GM12878 (cell line): ENCODE data around the gene RASL12. TPM values are rescaled to one million over a fixed set of nuclear protein-coding genes. Genes with fewer than 3 reads are reported as not detected.
A peak's percentile ranks its signal among the peaks of the same experiment; 100 is the strongest.

Source experiments
- ATAC-seq: fragments of 200-7000 bp; cut with Tn5 transposase; 3 replicates; pipeline ENCODE4 v1.9.1; 2020; ENCODE audit warnings: mild to moderate bottlenecking, moderate library complexity
- BruUV-seq: library from RNA; stranded (reverse); fragments of 400-500 nt; replicated peaks from 2 replicates; lab custom pipeline; 2021; lab: Mats Ljungman, UMichigan
- CTCF ChIA-PET: fragments of 300-600 bp; sonication (Branson Sonifier 250); formaldehyde crosslinking; extraction: SDS; loops from one replicate; lab custom pipeline; 2021; ENCODE audit warnings: inconsistent platforms; lab: Yijun Ruan, JAX
- POLR2A ChIA-PET: fragments of 350-600 bp; formaldehyde crosslinking; extraction: SDS; loops from one replicate; lab custom pipeline; 2021; ENCODE audit warnings: inconsistent platforms; lab: Charles Lee
- RAD21 ChIA-PET: fragments of 300-600 bp; sonication (Branson Sonifier 250); formaldehyde crosslinking; loops from one replicate; lab custom pipeline; 2023; ENCODE audit warnings: antibody characterized with exemption; ENCODE audit not compliant: unreplicated experiment; lab: Charles Lee
- SMC1A ChIA-PET: fragments of 300-600 bp; sonication (Branson Sonifier 250); formaldehyde crosslinking; loops from one replicate; lab custom pipeline; 2023; ENCODE audit not compliant: unreplicated experiment, uncharacterized antibody; lab: Charles Lee
- DNase-seq: peaks from one replicate; pipeline ENCODE4 v3.0.0-alpha.2; 2011; ENCODE audit warnings: low read depth, low spot score
- FAIRE-seq: peaks from 3 replicates; lab custom pipeline; 2011; peaks lifted over from hg19 to GRCh38; lab: Jason Lieb, UNC
- H2AFZ ChIP-seq: 2 replicates; pipeline ENCODE4 v1.6.0; 2011; ENCODE audit warnings: low read depth, low read length, control low read depth; ENCODE audit not compliant: control insufficient read depth
- H3K27ac ChIP-seq: 2 replicates; pipeline ENCODE4 v1.5.1; 2011; ENCODE audit warnings: control low read depth; ENCODE audit not compliant: control insufficient read depth, insufficient read depth
- H3K27me3 ChIP-seq, 2 experiments: replicated peaks in 1 of 2; 2 replicates each; pipeline versions ENCODE4 v1.6.0 to v1.6.1; 2011; ENCODE audit warnings: low read length in 1 of 2; ENCODE audit not compliant: control insufficient read depth in 2 of 2, insufficient read depth in 2 of 2
- H3K36me3 ChIP-seq, 2 experiments: 2 replicates each; pipeline ENCODE4 v1.5.1; 2011; ENCODE audit warnings: low read length in 1 of 2; ENCODE audit not compliant: control insufficient read depth in 2 of 2, insufficient read depth in 2 of 2
- H3K4me1 ChIP-seq: 2 replicates; pipeline ENCODE4 v1.6.1; 2011; ENCODE audit warnings: mild to moderate bottlenecking, low read length, moderate library complexity, mixed read lengths; ENCODE audit not compliant: control insufficient read depth, insufficient read depth
- H3K4me2 ChIP-seq: 2 replicates; pipeline ENCODE4 v1.6.0; 2011; ENCODE audit warnings: control low read depth; ENCODE audit not compliant: control insufficient read depth, insufficient read depth
- H3K4me3 ChIP-seq: fragments of 200-600 bp; sonication (generic); 2 replicates; pipeline ENCODE4 v1.5.1; 2016
- H3K79me2 ChIP-seq: 2 replicates; pipeline ENCODE4 v1.6.0; 2011; ENCODE audit warnings: low read length; ENCODE audit not compliant: control insufficient read depth, insufficient read depth
- H3K9ac ChIP-seq: 2 replicates; pipeline ENCODE4 v1.8.0; 2011; ENCODE audit warnings: low read length, control low read depth, mixed read lengths; ENCODE audit not compliant: control insufficient read depth, insufficient read depth
- H3K9me3 ChIP-seq: replicated peaks from 3 replicates; pipeline ENCODE4 v1.5.1; 2011; ENCODE audit warnings: mild to moderate bottlenecking, low read length; ENCODE audit not compliant: control insufficient read depth, insufficient read depth
- H4K20me1 ChIP-seq: 2 replicates; pipeline ENCODE4 v1.6.0; 2011; ENCODE audit not compliant: control insufficient read depth, insufficient read depth
- BHLHE40 ChIP-seq, 2 experiments: fragments of 450-650 bp in 1 of 2; IDR thresholded peaks; 2 replicates each; pipeline ENCODE4 v1.6.1; 2011 to 2017; ENCODE audit warnings: low read depth in 2 of 2, borderline replicate concordance in 1 of 2, improper control_type of control experiment in 1 of 2, low read length in 1 of 2, mild to moderate bottlenecking in 1 of 2
- FOXM1 ChIP-seq: IDR thresholded peaks from 2 replicates; pipeline ENCODE4 v1.6.1; 2012; ENCODE audit warnings: low read depth, mild to moderate bottlenecking, inconsistent platforms, low read length, moderate library complexity
- HDGF ChIP-seq: fragments of 450-650 bp; IDR thresholded peaks from 2 replicates; pipeline ENCODE4 v1.6.1; 2016; ENCODE audit warnings: antibody characterized with exemption
- MAX ChIP-seq: IDR thresholded peaks from 2 replicates; pipeline ENCODE4 v1.6.1; 2012; ENCODE audit warnings: low read depth, low read length, improper control_type of control experiment
- MEF2A ChIP-seq: IDR thresholded peaks from 2 replicates; pipeline ENCODE4 v1.6.1; 2011; ENCODE audit warnings: low read depth, mild to moderate bottlenecking, low read length, moderate library complexity; ENCODE audit not compliant: insufficient read depth
- NFIC ChIP-seq: IDR thresholded peaks from 2 replicates; pipeline ENCODE4 v1.6.1; 2012; ENCODE audit warnings: low read depth, mild to moderate bottlenecking, inconsistent platforms, low read length, moderate library complexity
- PAX5 ChIP-seq: IDR thresholded peaks from 2 replicates; pipeline ENCODE4 v1.6.1; 2011; ENCODE audit warnings: low read depth, low read length, borderline replicate concordance
- PBX3 ChIP-seq: IDR thresholded peaks from 2 replicates; pipeline ENCODE4 v1.6.1; 2011; ENCODE audit warnings: mild to moderate bottlenecking, low read depth, low read length, moderate library complexity; ENCODE audit not compliant: insufficient replicate concordance
- PKNOX1 ChIP-seq: fragments of 450-650 bp; IDR thresholded peaks from 2 replicates; pipeline ENCODE4 v1.6.1; 2016; ENCODE audit warnings: mild to moderate bottlenecking
- SMAD5 ChIP-seq: IDR thresholded peaks from 2 replicates; pipeline ENCODE4 v1.6.1; 2016; ENCODE audit warnings: antibody characterized with exemption, low read depth
- SMARCA5 ChIP-seq: fragments of 450-650 bp; IDR thresholded peaks from 2 replicates; pipeline ENCODE4 v1.6.1; 2017; ENCODE audit warnings: mild to moderate bottlenecking
- SP1 ChIP-seq: IDR thresholded peaks from one replicate; pipeline ENCODE4 v1.6.1; 2011; ENCODE audit warnings: low read depth, low read length
- SPI1 ChIP-seq: IDR thresholded peaks from 2 replicates; pipeline ENCODE4 v1.6.1; 2011; ENCODE audit warnings: low read depth, mild to moderate bottlenecking, low read length, moderate library complexity, borderline replicate concordance; ENCODE audit not compliant: insufficient read depth
- SREBF1 ChIP-seq: IDR thresholded peaks from 2 replicates; pipeline ENCODE4 v1.6.1; 2012; ENCODE audit warnings: mild to moderate bottlenecking, low read length
- SREBF2 ChIP-seq: IDR thresholded peaks from 2 replicates; pipeline ENCODE4 v1.6.1; 2012; ENCODE audit warnings: mild to moderate bottlenecking, low read length
- YY1 ChIP-seq: IDR thresholded peaks from 2 replicates; pipeline ENCODE4 v1.6.1; 2011; ENCODE audit warnings: low read depth, mild to moderate bottlenecking, low read length
- WGBS: methylation state at CpG from one replicate; pipeline ENCODE4 v1.1.6; 2016; ENCODE audit warnings: low lambda C conversion rate; ENCODE audit not compliant: insufficient replicate concordance, insufficient coverage; ENCODE audit errors: missing lambda C conversion rate; 5-methylcytosine and 5-hydroxymethylcytosine counted together
- in situ Hi-C: fragments of 300-500 bp; cut with MboI; formaldehyde crosslinking; loops from 9 replicates; pipeline ENCODE4 v1.14.3; 2018; ENCODE audit warnings: mixed read lengths
- intact Hi-C: fragments of 100-400 bp; cut with micrococcal nuclease; formaldehyde crosslinking; loops from one replicate; pipeline ENCODE4 v1.14.2; 2022; ENCODE audit not compliant: unreplicated experiment
- polyA plus RNA-seq, 11 experiments: library from polyadenylated mRNA; depleted of rRNA in 4 of 11; unstranded in 6 of 11; stranded (reverse) in 5 of 11; fragments of >200 nt; fragmentation: Nextera tagmentation in 4 of 11; fragmentation: Illumina TruSeq in 1 of 11; extraction: Ambion mirVana in 4 of 11; extraction: Trizol in 1 of 11; gene quantifications; 1 replicate in 1 of 11; 2 replicates in 10 of 11; pipeline versions ENCODE4 v1.2.1 to v1.2.3, GENCODE V29; 2011 to 2016; ENCODE audit warnings: inconsistent platforms in 2 of 11, missing spikeins in 2 of 11, low read depth in 1 of 11
- total RNA-seq, 4 experiments: library from RNA; depleted of rRNA in 3 of 4; stranded (reverse); fragments of >200 nt in 3 of 4; fragmentation: Illumina TruSeq in 1 of 4; extraction: Trizol in 1 of 4; gene quantifications; 2 replicates each; pipeline versions ENCODE4 v1.2.1 to v1.2.3, GENCODE V29; 2013 to 2021

RASL12 gene
- total and polyA plus RNA-seq, 10 of the 15 experiments (the other 5 are each of a cell fraction or from before 2014, with no cell fraction given) = 0.06 to 0.10 TPM; not detected in 8

- CTCF ChIA-PET = interaction anchor here (0.9 to 4.1 kb wide), 17 partner anchors 8 to 245 kb away, joined by 3 to 38 read pairs (median 4); partner anchors contain the start of gene UBAP1L
- Histone ChIP-seq H3K4me1 (peaks cover 6% of the 10 kb centered on the region), H3K9me3 (no peaks in the 10 kb centered on the region), H3K4me3 (no peak overlapping the region), H4K20me1 (no peaks in the 10 kb centered on the region), H3K27ac (no peak overlapping the region), H2AFZ (no peak overlapping the region), H3K9ac (no peak overlapping the region), H3K4me2 (no peak overlapping the region), H3K79me2 (no peaks in the 10 kb centered on the region), H3K27me3 (no peaks in the 10 kb centered on the region), H3K36me3 (no peaks in the 10 kb centered on the region)
- WGBS = 57% methylated on average over 26 of the region's 26 CpGs
- BruUV-seq = no TSS peak
- SMC1A ChIA-PET = interaction anchor here (0.5 to 2.7 kb wide), 10 partner anchors 8 to 245 kb away, joined by 3 to 11 read pairs (median 4); no protein-coding TSS in a partner anchor
- DNase-seq (no peak), ATAC-seq (peak; percentile 82), FAIRE-seq (peak; percentile 73)
- intact Hi-C loops (loop anchor here (1.0 to 5.0 kb wide), 4 partner anchors 24 to 242 kb away; partner anchors contain the start of gene RNU5A-1), in situ Hi-C loops (no loop called here)
- RAD21 ChIA-PET = interaction anchor here (0.7 to 3.5 kb wide), 6 partner anchors 11 to 87 kb away, joined by 3 to 15 read pairs (median 4); no protein-coding TSS in a partner anchor
- POLR2A ChIA-PET = interaction anchor here (0.5 to 1.7 kb wide), 2 partner anchors 11 to 232 kb away, joined by 4 to 6 read pairs; partner anchors contain the start of gene PARP16
- TF ChIP-seq NFIC (no peak), PAX5 (no peak), MEF2A (no peak), HDGF (no peak), YY1 (peak; percentile 75; the same call in 1 of the 2 replicates), SP1 (no peak), BHLHE40 (IDR thresholded peaks at IDR 0.05; ENCODE audit: borderline replicate concordance in 1 of 2, low read depth in 2 of 2, low read length in 1 of 2) (peak in 1 of 2 experiments; percentile 11; a peak in 1 of 4 replicates), SREBF1 (no peak), FOXM1 (no peak), SMAD5 (no peak), PBX3 (peak; percentile 33), SREBF2 (no peak), SMARCA5 (peak; percentile 47; the same call in 1 of the 2 replicates), SPI1 (no peak), MAX (no peak), PKNOX1 (peak; percentile 67)
These were observed 13.2 kb downstream of the RASL12 start for GRCh38 chr15:65054333-65055200.
